ENCODE measurements around the gene ERG.

ERG gene

GRCh38 chr21:38358666-38359065, 139.6 kb downstream of the ERG start:
- H3K27ac ChIP-seq (ENCODE audit: low read depth, low read length): no peak overlapping the region
- no peaks in the 10 kb centered on the region for H3K36me3 ChIP-seq (ENCODE audit: control insufficient read depth in 1 of 2, insufficient read depth in 2 of 2, low read length in 2 of 2)
- no peaks in the 10 kb centered on the region for H3K27me3 ChIP-seq (ENCODE audit: control insufficient read depth in 1 of 2, insufficient read depth in 2 of 2, low read length in 2 of 2)
- H3K9ac ChIP-seq (ENCODE audit: low read depth in 1 of 2, low read length in 2 of 2): no peak overlapping the region
- no peak overlapping the region for H3K4me3 ChIP-seq (ENCODE audit: low read depth in 1 of 2, low read length in 2 of 2)
- H3K9me3 ChIP-seq (ENCODE audit: control insufficient read depth in 1 of 2, low read length in 2 of 2): no peaks in the 10 kb centered on the region
- H3K4me1 ChIP-seq (ENCODE audit: control insufficient read depth in 1 of 2, insufficient read depth in 2 of 2, low read length in 2 of 2): no peaks in the 10 kb centered on the region

- no peaks in the 10 kb centered on the region for H3K9me3 ChIP-seq (ENCODE audit: control insufficient read depth in 1 of 2, low read length in 2 of 2)
- no peak overlapping the region for H3K9ac ChIP-seq (ENCODE audit: low read depth in 1 of 2, low read length in 2 of 2)
- no peak overlapping the region for H3K27ac ChIP-seq (ENCODE audit: low read depth, low read length)
- no peak overlapping the region for H3K4me3 ChIP-seq (ENCODE audit: low read depth in 1 of 2, low read length in 2 of 2)
- H3K4me1 ChIP-seq (ENCODE audit: control insufficient read depth in 1 of 2, insufficient read depth in 2 of 2, low read length in 2 of 2): no peaks in the 10 kb centered on the region
- H3K36me3 ChIP-seq (ENCODE audit: control insufficient read depth in 1 of 2, insufficient read depth in 2 of 2, low read length in 2 of 2): no peaks in the 10 kb centered on the region
- H3K27me3 ChIP-seq (ENCODE audit: control insufficient read depth in 1 of 2, insufficient read depth in 2 of 2, low read length in 2 of 2): no peaks in the 10 kb centered on the region
These were observed 140.2 kb downstream of the ERG start for GRCh38 chr21:38358098-38358497.

GRCh38 chr21:38356883-38357625, 141.2 kb downstream of the ERG start:
- Histone ChIP-seq H3K27ac (ENCODE audit: low read depth, low read length) (no peak overlapping the region), H3K9ac (ENCODE audit: low read depth in 1 of 2, low read length in 2 of 2) (no peak overlapping the region)

GRCh38 chr21:38355992-38356781, 142.1 kb downstream of the ERG start:
- no peaks in the 10 kb centered on the region for H3K36me3 ChIP-seq (ENCODE audit: control insufficient read depth in 1 of 2, insufficient read depth in 2 of 2, low read length in 2 of 2)
- no peak overlapping the region for H3K27ac ChIP-seq (ENCODE audit: low read depth, low read length)
- H3K9ac ChIP-seq (ENCODE audit: low read depth in 1 of 2, low read length in 2 of 2): no peak overlapping the region
- H3K27me3 ChIP-seq (ENCODE audit: control insufficient read depth in 1 of 2, insufficient read depth in 2 of 2, low read length in 2 of 2): no peaks in the 10 kb centered on the region
- H3K4me3 ChIP-seq (ENCODE audit: low read depth in 1 of 2, low read length in 2 of 2): no peak overlapping the region
- H3K4me1 ChIP-seq (ENCODE audit: control insufficient read depth in 1 of 2, insufficient read depth in 2 of 2, low read length in 2 of 2): no peaks in the 10 kb centered on the region
- H3K9me3 ChIP-seq (ENCODE audit: control insufficient read depth in 1 of 2, low read length in 2 of 2): no peaks in the 10 kb centered on the region

More at GRCh38 chr21:38356883-38357625, 141.2 kb downstream of the ERG start:
- no peak overlapping the region for H3K4me3 ChIP-seq (ENCODE audit: low read depth in 1 of 2, low read length in 2 of 2)
- H3K4me1 ChIP-seq (ENCODE audit: control insufficient read depth in 1 of 2, insufficient read depth in 2 of 2, low read length in 2 of 2): no peaks in the 10 kb centered on the region
- H3K36me3 ChIP-seq (ENCODE audit: control insufficient read depth in 1 of 2, insufficient read depth in 2 of 2, low read length in 2 of 2): no peaks in the 10 kb centered on the region
- no peaks in the 10 kb centered on the region for H3K27me3 ChIP-seq (ENCODE audit: control insufficient read depth in 1 of 2, insufficient read depth in 2 of 2, low read length in 2 of 2)
- H3K9me3 ChIP-seq (ENCODE audit: control insufficient read depth in 1 of 2, low read length in 2 of 2): no peaks in the 10 kb centered on the region

- Histone ChIP-seq H3K27ac (ENCODE audit: low read depth, low read length) (no peak overlapping the region), H3K27me3 (ENCODE audit: control insufficient read depth in 1 of 2, insufficient read depth in 2 of 2, low read length in 2 of 2) (no peaks in the 10 kb centered on the region), H3K4me1 (ENCODE audit: control insufficient read depth in 1 of 2, insufficient read depth in 2 of 2, low read length in 2 of 2) (no peaks in the 10 kb centered on the region), H3K9ac (ENCODE audit: low read depth in 1 of 2, low read length in 2 of 2) (no peak overlapping the region), H3K36me3 (ENCODE audit: control insufficient read depth in 1 of 2, insufficient read depth in 2 of 2, low read length in 2 of 2) (no peaks in the 10 kb centered on the region), H3K4me3 (ENCODE audit: low read depth in 1 of 2, low read length in 2 of 2) (no peak overlapping the region), H3K9me3 (ENCODE audit: control insufficient read depth in 1 of 2, low read length in 2 of 2) (no peaks in the 10 kb centered on the region)
These were observed 142.9 kb downstream of the ERG start for GRCh38 chr21:38355353-38355752.

GRCh38 chr21:38354746-38355145, 143.5 kb downstream of the ERG start:
- Histone ChIP-seq H3K9ac (ENCODE audit: low read depth in 1 of 2, low read length in 2 of 2) (no peak overlapping the region), H3K9me3 (ENCODE audit: control insufficient read depth in 1 of 2, low read length in 2 of 2) (no peaks in the 10 kb centered on the region), H3K27me3 (ENCODE audit: control insufficient read depth in 1 of 2, insufficient read depth in 2 of 2, low read length in 2 of 2) (no peaks in the 10 kb centered on the region), H3K27ac (ENCODE audit: low read depth, low read length) (no peak overlapping the region), H3K4me1 (ENCODE audit: control insufficient read depth in 1 of 2, insufficient read depth in 2 of 2, low read length in 2 of 2) (no peaks in the 10 kb centered on the region), H3K4me3 (ENCODE audit: low read depth in 1 of 2, low read length in 2 of 2) (no peak overlapping the region), H3K36me3 (ENCODE audit: control insufficient read depth in 1 of 2, insufficient read depth in 2 of 2, low read length in 2 of 2) (no peaks in the 10 kb centered on the region)

GRCh38 chr21:38354231-38354630, 144.0 kb downstream of the ERG start:
- Histone ChIP-seq H3K4me1 (ENCODE audit: control insufficient read depth in 1 of 2, insufficient read depth in 2 of 2, low read length in 2 of 2) (no peaks in the 10 kb centered on the region), H3K27me3 (ENCODE audit: control insufficient read depth in 1 of 2, insufficient read depth in 2 of 2, low read length in 2 of 2) (no peaks in the 10 kb centered on the region), H3K27ac (ENCODE audit: low read depth, low read length) (no peak overlapping the region), H3K4me3 (ENCODE audit: low read depth in 1 of 2, low read length in 2 of 2) (no peak overlapping the region), H3K9ac (ENCODE audit: low read depth in 1 of 2, low read length in 2 of 2) (no peak overlapping the region), H3K36me3 (ENCODE audit: control insufficient read depth in 1 of 2, insufficient read depth in 2 of 2, low read length in 2 of 2) (no peaks in the 10 kb centered on the region), H3K9me3 (ENCODE audit: control insufficient read depth in 1 of 2, low read length in 2 of 2) (no peaks in the 10 kb centered on the region)

GRCh38 chr21:38352536-38353219, 145.6 kb downstream of the ERG start:
- no peak overlapping the region for H3K27ac ChIP-seq (ENCODE audit: low read depth, low read length)
- no peaks in the 10 kb centered on the region for H3K36me3 ChIP-seq (ENCODE audit: control insufficient read depth in 1 of 2, insufficient read depth in 2 of 2, low read length in 2 of 2)
- no peaks in the 10 kb centered on the region for H3K4me1 ChIP-seq (ENCODE audit: control insufficient read depth in 1 of 2, insufficient read depth in 2 of 2, low read length in 2 of 2)
- H3K27me3 ChIP-seq (ENCODE audit: control insufficient read depth in 1 of 2, insufficient read depth in 2 of 2, low read length in 2 of 2): peaks cover 0 to 3% of the 10 kb centered on the region in 2 donors
- H3K9ac ChIP-seq (ENCODE audit: low read depth in 1 of 2, low read length in 2 of 2): no peak overlapping the region
- no peak overlapping the region for H3K4me3 ChIP-seq (ENCODE audit: low read depth in 1 of 2, low read length in 2 of 2)
- no peaks in the 10 kb centered on the region for H3K9me3 ChIP-seq (ENCODE audit: control insufficient read depth in 1 of 2, low read length in 2 of 2)

GRCh38 chr21:38351961-38352521, 146.2 kb downstream of the ERG start:
- no peak overlapping the region for H3K27ac ChIP-seq (ENCODE audit: low read depth, low read length)
- H3K36me3 ChIP-seq (ENCODE audit: control insufficient read depth in 1 of 2, insufficient read depth in 2 of 2, low read length in 2 of 2): no peaks in the 10 kb centered on the region
- no peak overlapping the region for H3K9ac ChIP-seq (ENCODE audit: low read depth in 1 of 2, low read length in 2 of 2)
- no peaks in the 10 kb centered on the region for H3K4me1 ChIP-seq (ENCODE audit: control insufficient read depth in 1 of 2, insufficient read depth in 2 of 2, low read length in 2 of 2)
- no peaks in the 10 kb centered on the region for H3K9me3 ChIP-seq (ENCODE audit: control insufficient read depth in 1 of 2, low read length in 2 of 2)
- no peak overlapping the region for H3K4me3 ChIP-seq (ENCODE audit: low read depth in 1 of 2, low read length in 2 of 2)
- peaks cover 0 to 3% of the 10 kb centered on the region in 2 donors for H3K27me3 ChIP-seq (ENCODE audit: control insufficient read depth in 1 of 2, insufficient read depth in 2 of 2, low read length in 2 of 2)
